ENCODE data around the gene CNDP1.

Gene CNDP1

GRCh38 chr18:74510770-74511095, 23.6 kb upstream of the CNDP1 start:
- no peak overlapping the region for H3K4me3 ChIP-seq (ENCODE audit: low read depth, low read length)
- DNase-seq (ENCODE audit: low read depth): no peak
- no peak for TF ChIP-seq CTCF (IDR thresholded peaks at IDR 0.05; ENCODE audit: insufficient read depth, low read depth, low read length, missing control alignments)

GRCh38 chr18:74511823-74512222, 22.5 kb upstream of the CNDP1 start:
- no peak for TF ChIP-seq CTCF (IDR thresholded peaks at IDR 0.05; ENCODE audit: insufficient read depth, low read depth, low read length, missing control alignments)
- H3K4me3 ChIP-seq (ENCODE audit: low read depth, low read length): no peak overlapping the region
- no peak for DNase-seq (ENCODE audit: low read depth)

- DNase-seq (ENCODE audit: low read depth): no peak
- H3K4me3 ChIP-seq (ENCODE audit: low read depth, low read length): no peak overlapping the region
Observed at GRCh38 chr18:74512321-74513053, 21.8 kb upstream of the CNDP1 start.

GRCh38 chr18:74513149-74513882, 21.0 kb upstream of the CNDP1 start:
- no peak for DNase-seq (ENCODE audit: low read depth)
- no peak overlapping the region for H3K4me3 ChIP-seq (ENCODE audit: low read depth, low read length)
- no peak for TF ChIP-seq CTCF (IDR thresholded peaks at IDR 0.05; ENCODE audit: insufficient read depth, low read depth, low read length, missing control alignments)

More at GRCh38 chr18:74512321-74513053, 21.8 kb upstream of the CNDP1 start:
- TF ChIP-seq CTCF (IDR thresholded peaks at IDR 0.05; ENCODE audit: insufficient read depth, low read depth, low read length, missing control alignments): no peak

- no peak for TF ChIP-seq CTCF (IDR thresholded peaks at IDR 0.05; ENCODE audit: insufficient read depth, low read depth, low read length, missing control alignments)
- no peak for DNase-seq (ENCODE audit: low read depth)
- H3K4me3 ChIP-seq (ENCODE audit: low read depth, low read length): no peak overlapping the region
Observed at GRCh38 chr18:74513883-74514205, 20.5 kb upstream of the CNDP1 start.

GRCh38 chr18:74514860-74515495, 19.3 kb upstream of the CNDP1 start:
- no peak for TF ChIP-seq CTCF (IDR thresholded peaks at IDR 0.05; ENCODE audit: insufficient read depth, low read depth, low read length, missing control alignments)
- H3K4me3 ChIP-seq (ENCODE audit: low read depth, low read length): no peak overlapping the region
- no peak for DNase-seq (ENCODE audit: low read depth)
